Neutrophil (primary cell): ENCODE measurements around the gene FAM227A.

Source experiments
- H3K27ac ChIP-seq: fragments of 200-600 bp; sonication (generic); 2 replicates; pipeline ENCODE4 v1.5.1; 2016; ENCODE audit warnings: mild to moderate bottlenecking, moderate library complexity
- H3K27me3 ChIP-seq: fragments of 200-600 bp; sonication (generic); 2 replicates; pipeline ENCODE4 v1.6.0; 2016; ENCODE audit warnings: mild to moderate bottlenecking
- H3K36me3 ChIP-seq: fragments of 200-600 bp; sonication (generic); 2 replicates; pipeline ENCODE4 v1.5.1; 2017
- H3K4me1 ChIP-seq, 2 experiments: fragments of 200-600 bp in 1 of 2; sonication (generic) in 1 of 2; 1 replicate in 1 of 2; 2 replicates in 1 of 2; pipeline versions ENCODE4 v1.5.1 to v1.6.1; 2013 to 2016; ENCODE audit warnings: low read depth in 1 of 2, low read length in 1 of 2, mild to moderate bottlenecking in 1 of 2, moderate library complexity in 1 of 2; ENCODE audit not compliant: control insufficient read depth in 1 of 2, insufficient read depth in 1 of 2
- H3K4me3 ChIP-seq, 2 experiments: fragments of 200-600 bp in 1 of 2; sonication (generic) in 1 of 2; 1 replicate in 1 of 2; 2 replicates in 1 of 2; pipeline ENCODE4 v1.5.1; 2013 to 2016; ENCODE audit warnings: low read depth in 1 of 2, low read length in 1 of 2, mild to moderate bottlenecking in 1 of 2, moderate library complexity in 1 of 2
- H3K9me3 ChIP-seq: fragments of 200-600 bp; sonication (generic); 2 replicates; pipeline ENCODE4 v1.5.1; 2016
- CTCF ChIP-seq: fragments of 200-600 bp; sonication (generic); IDR thresholded peaks from 2 replicates; pipeline ENCODE4 v1.5.1; 2016; ENCODE audit warnings: antibody characterized with exemption

Gene FAM227A

GRCh38 chr22:38549101-38549894 lies 106.9 kb downstream of the FAM227A start:
- TF ChIP-seq CTCF, result no peak
- H3K36me3 ChIP-seq, result no peaks in the 10 kb centered on the region
- H3K4me1 ChIP-seq, result peaks cover 13 to 14% of the 10 kb centered on the region in 2 experiments
- H3K4me3 ChIP-seq, result no peak overlapping the region
- no peaks in the 10 kb centered on the region for H3K27me3 ChIP-seq
- peak overlapping the region; percentile 31 for H3K27ac ChIP-seq
- peaks cover 1% of the 10 kb centered on the region for H3K9me3 ChIP-seq

GRCh38 chr22:38540701-38541100 lies 115.5 kb downstream of the FAM227A start:
- H3K36me3 ChIP-seq, result no peaks in the 10 kb centered on the region
- H3K27me3 ChIP-seq, result no peaks in the 10 kb centered on the region
- no peak overlapping the region for H3K4me3 ChIP-seq
- no peak for TF ChIP-seq CTCF
- H3K4me1 ChIP-seq, result no peaks in the 10 kb centered on the region
- no peak overlapping the region for H3K27ac ChIP-seq
- H3K9me3 ChIP-seq, result peaks cover 7% of the 10 kb centered on the region

GRCh38 chr22:38531251-38531938 lies 124.8 kb downstream of the FAM227A start:
- Histone ChIP-seq H3K36me3 (no peaks in the 10 kb centered on the region), H3K4me3 (no peak overlapping the region), H3K4me1 (no peaks in the 10 kb centered on the region), H3K9me3 (no peaks in the 10 kb centered on the region), H3K27ac (no peak overlapping the region), H3K27me3 (no peaks in the 10 kb centered on the region)
- no peak for TF ChIP-seq CTCF
